ENCODE data around the gene IDUA.
"Not testable (repeated sequence)": the region's sequence is repeated elsewhere in the genome, so short reads cannot be mapped to it uniquely, and the experiment has no call there.

Gene IDUA

DNA sequence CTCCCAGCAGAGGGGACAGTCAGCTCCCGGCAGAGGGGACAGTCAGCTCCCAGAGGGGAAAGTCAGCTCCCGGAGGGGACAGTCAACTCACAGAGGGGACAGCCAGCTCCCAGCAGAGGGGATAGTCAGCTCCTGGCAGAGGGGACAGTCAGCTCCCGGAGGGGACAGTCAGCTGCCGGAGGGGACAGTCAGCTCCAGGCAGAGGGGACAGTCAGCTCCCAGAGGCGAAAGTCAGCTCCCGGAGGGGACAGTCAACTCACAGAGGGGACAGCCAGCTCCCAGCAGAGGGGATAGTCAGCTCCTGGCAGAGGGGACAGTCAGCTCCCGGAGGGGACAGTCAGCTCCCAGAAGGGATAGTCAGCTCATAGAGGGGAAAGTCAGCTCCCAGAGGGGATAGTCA lies 67.0 kb downstream of the IDUA start:
- peaks cover 13 to 14% of the 10 kb centered on the region in 2 donors for H3K4me1 Mint-ChIP-seq
- not testable (repeated sequence) for H3K9me3 Mint-ChIP-seq; DNase-seq; ATAC-seq (replicated peaks); H3K27ac Mint-ChIP-seq; H3K4me3 Mint-ChIP-seq
- H3K36me3 Mint-ChIP-seq, result peaks cover 5 to 13% of the 10 kb centered on the region in 2 donors
- H3K27me3 Mint-ChIP-seq, result peaks cover 12 to 23% of the 10 kb centered on the region in 2 donors
